K562 (cell line): ENCODE measurements around the gene FKBP7. TPM values are rescaled to one million over a fixed set of nuclear protein-coding genes. Genes with fewer than 3 reads are reported as not detected.

Experiments used
- ATAC-seq: fragments of 200-7000 bp; cut with Tn5 transposase; 3 replicates; pipeline ENCODE4 v1.9.1; 2020; ENCODE audit warnings: moderate library complexity
- BruUV-seq: library from RNA; stranded (reverse); fragments of 400-500 nt; replicated peaks from 2 replicates; lab custom pipeline; 2021; lab: Mats Ljungman, UMichigan
- CTCF ChIA-PET: fragments of 300-600 bp; formaldehyde crosslinking; extraction: SDS; loops from one replicate; lab custom pipeline; 2021; ENCODE audit warnings: low intra/inter-chr PET ratio; lab: Yijun Ruan, JAX
- POLR2A ChIA-PET: fragments of 300-600, 350-650 bp; sonication (Branson Sonifier 250); formaldehyde crosslinking; extraction: SDS; loops from one replicate; lab custom pipeline; 2021; ENCODE audit warnings: antibody characterized with exemption, inconsistent platforms; lab: Yijun Ruan, JAX
- DNase-seq, 4 experiments: peaks; one replicate each; pipeline versions ENCODE4 v3.0.0 to v3.0.0-alpha.2; 2011 to 2018; ENCODE audit warnings: low spot score in 3 of 4, mixed read lengths in 3 of 4; ENCODE audit errors: extremely low read depth in 1 of 4
- FAIRE-seq: peaks from 2 replicates; lab custom pipeline; 2011; peaks lifted over from hg19 to GRCh38; lab: Jason Lieb, UNC
- H2AFZ ChIP-seq: 2 replicates; pipeline ENCODE4 v1.6.0; 2011; ENCODE audit warnings: low read depth, low read length, control low read depth, inconsistent platforms
- H3K27ac ChIP-seq: fragments of 200-600 bp; 3 replicates; pipeline ENCODE4 v1.8.0; 2011; ENCODE audit warnings: low read depth, mild to moderate bottlenecking, control low read depth, inconsistent platforms, low read length, moderate library complexity, mixed read lengths; ENCODE audit errors: extremely low read depth
- H3K27me3 ChIP-seq, 2 experiments: fragments of 300-600 bp in 1 of 2; 2 replicates in 1 of 2; 3 replicates in 1 of 2; pipeline versions ENCODE4 v1.6.0 to v1.8.0; 2011; ENCODE audit warnings: inconsistent platforms in 2 of 2, low read length in 2 of 2, mild to moderate bottlenecking in 1 of 2, mixed read lengths in 1 of 2, moderate library complexity in 1 of 2; ENCODE audit not compliant: control insufficient read depth in 2 of 2, insufficient read depth in 2 of 2
- H3K36me3 ChIP-seq: fragments of 300-600 bp; 3 replicates; pipeline ENCODE4 v1.8.0; 2011; ENCODE audit warnings: mild to moderate bottlenecking, low read length, inconsistent platforms; ENCODE audit not compliant: control insufficient read depth, insufficient read depth
- H3K4me1 ChIP-seq, 2 experiments: fragments of 200-600 bp in 1 of 2; replicated peaks in 1 of 2; 2 replicates in 1 of 2; 3 replicates in 1 of 2; pipeline versions ENCODE4 v1.5.1 to v1.8.0; 2011; ENCODE audit warnings: inconsistent platforms in 2 of 2, low read length in 2 of 2, mild to moderate bottlenecking in 1 of 2, mixed read lengths in 1 of 2, moderate library complexity in 1 of 2; ENCODE audit not compliant: control insufficient read depth in 2 of 2, insufficient read depth in 2 of 2
- H3K4me2 ChIP-seq: 2 replicates; pipeline ENCODE4 v1.6.1; 2011; ENCODE audit warnings: low read length, control low read depth, inconsistent platforms, mixed read lengths; ENCODE audit not compliant: insufficient read depth
- H3K4me3 ChIP-seq: fragments of 200-600 bp; sonication (generic), shearing (Covaris generic); 2 replicates; pipeline ENCODE4 v1.5.1; 2016; ENCODE audit warnings: control low read depth, inconsistent platforms
- H3K79me2 ChIP-seq: fragments of 200-600 bp; 3 replicates; pipeline ENCODE4 v1.8.0; 2011; ENCODE audit warnings: low read length, inconsistent platforms; ENCODE audit not compliant: control insufficient read depth, insufficient read depth
- H3K9ac ChIP-seq, 2 experiments: 2 replicates each; pipeline versions ENCODE4 v1.6.0 to v1.6.1; 2011; ENCODE audit warnings: low read depth in 2 of 2, low read length in 2 of 2, control low read depth in 1 of 2, inconsistent platforms in 1 of 2, mild to moderate bottlenecking in 1 of 2, mixed read lengths in 1 of 2; ENCODE audit not compliant: insufficient read depth in 1 of 2
- H3K9me1 ChIP-seq: one replicate; pipeline ENCODE4 v1.6.0; 2011; ENCODE audit warnings: inconsistent platforms, mild to moderate bottlenecking, low read length, moderate library complexity; ENCODE audit not compliant: control insufficient read depth, insufficient read depth
- H3K9me3 ChIP-seq: replicated peaks from 2 replicates; pipeline ENCODE4 v1.5.1; 2011; ENCODE audit warnings: low read depth, low read length, inconsistent platforms; ENCODE audit not compliant: control insufficient read depth, insufficient read depth
- H4K20me1 ChIP-seq: replicated peaks from 2 replicates; pipeline ENCODE4 v1.6.1; 2011; ENCODE audit warnings: low read length, inconsistent platforms, mixed read lengths; ENCODE audit not compliant: control insufficient read depth, insufficient read depth
- ATF7 ChIP-seq: fragments of 450-650 bp; IDR thresholded peaks from 2 replicates; pipeline ENCODE4 v1.7.1; 2014; ENCODE audit warnings: mild to moderate bottlenecking, moderate library complexity
- MAZ ChIP-seq, 2 experiments: fragments of 450-650 bp in 1 of 2; sonication (generic) in 1 of 2; formaldehyde crosslinking; IDR thresholded peaks in 1 of 2; conservative IDR thresholded peaks in 1 of 2; 2 replicates each; pipeline versions ENCODE4 v1.4.0 to v1.5.0; 2020; ENCODE audit warnings: mild to moderate bottlenecking in 1 of 2, missing genetic modification reagents in 1 of 2
- TAF1 ChIP-seq: IDR thresholded peaks from 2 replicates; pipeline ENCODE4 v1.6.1; 2011; ENCODE audit warnings: mild to moderate bottlenecking, low read length, moderate library complexity; ENCODE audit not compliant: insufficient read depth, control insufficient read depth, severe bottlenecking; ENCODE audit errors: extremely low read depth
- XRCC5 ChIP-seq: fragments of 200-400 bp; formaldehyde crosslinking; IDR thresholded peaks from 2 replicates; pipeline ENCODE4 v1.6.1; 2017; ENCODE audit warnings: low read depth, mild to moderate bottlenecking, low read length
- ZNF318 ChIP-seq, 2 experiments: fragments of 450-650 bp; IDR thresholded peaks; 2 replicates each; pipeline ENCODE4 v1.6.1; 2016; ENCODE audit warnings: mild to moderate bottlenecking in 2 of 2, borderline replicate concordance in 1 of 2, low read depth in 1 of 2, moderate library complexity in 1 of 2
- WGBS: fragments of 100-300 bp; shearing (Covaris generic); methylation state at CpG from one replicate; pipeline ENCODE4 v1.1.6; 2016; ENCODE audit warnings: low coverage, mixed read lengths; ENCODE audit not compliant: insufficient coverage; ENCODE audit errors: missing lambda C conversion rate; 5-methylcytosine and 5-hydroxymethylcytosine counted together
- in situ Hi-C: fragments of 300-500 bp; cut with MboI; formaldehyde crosslinking; loops from 4 replicates; pipeline ENCODE4 v1.15.0; 2018; ENCODE audit warnings: inconsistent platforms, mixed read lengths
- intact Hi-C: fragments of 100-400 bp; cut with micrococcal nuclease; formaldehyde crosslinking; loops from 2 replicates; pipeline ENCODE4 v1.14.2; 2022
- polyA plus RNA-seq, 8 experiments: library from polyadenylated mRNA; depleted of rRNA in 4 of 8; stranded (reverse) in 5 of 8; unstranded in 3 of 8; fragments of >200 nt; fragmentation: Nextera tagmentation in 2 of 8; fragmentation: Illumina TruSeq in 1 of 8; extraction: Ambion mirVana in 2 of 8; extraction: Trizol in 1 of 8; gene quantifications; 2 replicates each; pipeline versions ENCODE4 v1.2.1 to v1.2.3, GENCODE V29; 2011 to 2014; ENCODE audit warnings: inconsistent platforms in 1 of 8, missing spikeins in 1 of 8
- total RNA-seq, 7 experiments: library from RNA; depleted of rRNA in 6 of 7; stranded (reverse); fragments of >200 nt in 6 of 7; fragmentation: Illumina TruSeq in 2 of 7; extraction: Trizol in 2 of 7; gene quantifications; 2 replicates each; pipeline versions ENCODE4 v1.2.1 to v1.2.3, GENCODE V29; 2011 to 2021; ENCODE audit warnings: low replicate concordance in 1 of 7
- TF ChIP-seq, protein P1 (sequence below): fragments of 250-450 bp; sonication (Bioruptor Pico); IDR thresholded peaks from 2 replicates; pipeline ENCODE4 v1.5.0; 2021; ENCODE audit warnings: mild to moderate bottlenecking, borderline replicate concordance

Gene FKBP7
- total and polyA plus RNA-seq, 9 of the 15 experiments (the other 6 are each of a cell fraction or from before 2014, with no cell fraction given), result 6.1 to 23.2 (median 19.0) TPM

DNA sequence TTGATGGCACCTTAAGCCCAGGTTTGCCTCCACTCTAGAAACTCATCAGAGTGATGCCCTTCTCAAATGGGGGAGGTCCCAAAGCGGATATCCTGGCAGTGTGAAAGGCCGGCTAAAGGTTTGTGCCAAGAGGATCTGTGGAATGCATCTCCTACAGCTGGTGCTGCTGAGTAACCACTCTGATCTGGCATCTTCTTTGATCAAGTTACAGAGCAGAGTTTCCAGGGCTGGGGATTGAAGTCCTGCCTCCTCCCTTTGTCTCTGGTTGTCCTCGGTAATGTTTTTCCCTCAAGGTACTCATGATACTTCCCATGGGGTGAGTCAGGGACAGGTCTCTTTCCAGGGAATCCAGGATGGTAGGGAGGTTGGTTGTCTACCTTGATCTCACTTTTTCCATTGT, 52.0 kb downstream of the FKBP7 start:
- no peaks in the 10 kb centered on the region for H4K20me1 ChIP-seq
- H3K36me3 ChIP-seq, result peaks cover 38% of the 10 kb centered on the region; the same call in 2 of the 3 replicates
- POLR2A ChIA-PET, result interaction anchor here (0.7 to 2.1 kb wide), 3 partner anchors 11 to 367 kb away, joined by 3 to 7 read pairs (median 3); no protein-coding TSS in a partner anchor
- no peak overlapping the region for H3K9ac ChIP-seq
- H3K4me1 ChIP-seq, result peaks cover 18 to 23% of the 10 kb centered on the region in 2 experiments
- no peaks in the 10 kb centered on the region for H3K9me3 ChIP-seq
- in situ Hi-C loops, result no loop called here
- ATAC-seq (no peak), FAIRE-seq (no peak), DNase-seq (no peak)
- no peaks in the 10 kb centered on the region for H3K27me3 ChIP-seq
- H2AFZ ChIP-seq, result no peak overlapping the region
- H3K79me2 ChIP-seq, result no peaks in the 10 kb centered on the region
- H3K4me2 ChIP-seq, result no peak overlapping the region
- H3K4me3 ChIP-seq, result no peak overlapping the region
- CTCF ChIA-PET, result no interaction called here
- intact Hi-C loops, result no loop called here
- H3K27ac ChIP-seq, result no peak overlapping the region
- H3K9me1 ChIP-seq, result no peaks in the 10 kb centered on the region
- 92% methylated on average over 3 of the region's 3 CpGs for WGBS
- no TSS peak for BruUV-seq
- TF ChIP-seq XRCC5 (no peak), ZNF318 (IDR thresholded peaks at IDR 0.05; ENCODE audit: borderline replicate concordance in 1 of 2, low read depth in 1 of 2) (no peak), ATF7 (no peak), MAZ (CRISPR knock-in tag; conservative IDR thresholded peaks at IDR 0.05 in 1 of 2, IDR thresholded peaks at IDR 0.05 in 1 of 2) (no peak), TAF1 (no peak)
- TF ChIP-seq, protein P1, sequence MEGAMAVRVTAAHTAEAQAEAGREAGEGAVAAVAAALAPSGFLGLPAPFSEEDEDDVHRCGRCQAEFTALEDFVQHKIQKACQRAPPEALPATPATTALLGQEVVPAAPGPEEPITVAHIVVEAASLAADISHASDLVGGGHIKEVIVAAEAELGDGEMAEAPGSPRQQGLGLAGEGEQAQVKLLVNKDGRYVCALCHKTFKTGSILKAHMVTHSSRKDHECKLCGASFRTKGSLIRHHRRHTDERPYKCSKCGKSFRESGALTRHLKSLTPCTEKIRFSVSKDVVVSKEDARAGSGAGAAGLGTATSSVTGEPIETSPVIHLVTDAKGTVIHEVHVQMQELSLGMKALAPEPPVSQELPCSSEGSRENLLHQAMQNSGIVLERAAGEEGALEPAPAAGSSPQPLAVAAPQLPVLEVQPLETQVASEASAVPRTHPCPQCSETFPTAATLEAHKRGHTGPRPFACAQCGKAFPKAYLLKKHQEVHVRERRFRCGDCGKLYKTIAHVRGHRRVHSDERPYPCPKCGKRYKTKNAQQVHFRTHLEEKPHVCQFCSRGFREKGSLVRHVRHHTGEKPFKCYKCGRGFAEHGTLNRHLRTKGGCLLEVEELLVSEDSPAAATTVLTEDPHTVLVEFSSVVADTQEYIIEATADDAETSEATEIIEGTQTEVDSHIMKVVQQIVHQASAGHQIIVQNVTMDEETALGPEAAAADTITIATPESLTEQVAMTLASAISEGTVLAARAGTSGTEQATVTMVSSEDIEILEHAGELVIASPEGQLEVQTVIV (CRISPR knock-in tag), result no peak
